Mucosa of rectum (tissue), 2 donors: ENCODE data around the gene GRK5.
"Not testable (repeated sequence)": the region's sequence is repeated elsewhere in the genome, so short reads cannot be mapped to it uniquely, and the experiment has no call there.

Experiments
- H3K27ac ChIP-seq, 2 donors: one replicate each; pipeline ENCODE4 v1.7.0; 2013; ENCODE audit warnings: inconsistent platforms in 2 of 2, low read depth in 2 of 2, low read length in 2 of 2
- H3K27me3 ChIP-seq, 2 donors: one replicate each; pipeline ENCODE4 v1.7.0; 2013; ENCODE audit warnings: low read length in 2 of 2; ENCODE audit not compliant: control insufficient read depth in 2 of 2, insufficient read depth in 2 of 2
- H3K36me3 ChIP-seq, 2 donors: one replicate each; pipeline ENCODE4 v1.7.0; 2013; ENCODE audit warnings: low read length in 2 of 2; ENCODE audit not compliant: control insufficient read depth in 2 of 2, insufficient read depth in 2 of 2
- H3K4me1 ChIP-seq, 2 donors: one replicate each; pipeline ENCODE4 v1.7.0; 2013; ENCODE audit warnings: low read length in 2 of 2, mild to moderate bottlenecking in 1 of 2; ENCODE audit not compliant: control insufficient read depth in 2 of 2, insufficient read depth in 2 of 2
- H3K4me3 ChIP-seq, 2 donors: one replicate each; pipeline ENCODE4 v1.7.0; 2013; ENCODE audit warnings: low read length in 2 of 2
- H3K9ac ChIP-seq, 2 donors: one replicate each; pipeline ENCODE4 v1.7.0; 2013; ENCODE audit warnings: low read length in 2 of 2, low read depth in 1 of 2, mild to moderate bottlenecking in 1 of 2
- H3K9me3 ChIP-seq, 2 donors: one replicate each; pipeline ENCODE4 v1.7.0; 2013; ENCODE audit warnings: low read length in 2 of 2; ENCODE audit not compliant: control insufficient read depth in 2 of 2
- donor health status: healthy.
- donor health status: Normal muscosa, but diverticular disease.

Gene GRK5

DNA sequence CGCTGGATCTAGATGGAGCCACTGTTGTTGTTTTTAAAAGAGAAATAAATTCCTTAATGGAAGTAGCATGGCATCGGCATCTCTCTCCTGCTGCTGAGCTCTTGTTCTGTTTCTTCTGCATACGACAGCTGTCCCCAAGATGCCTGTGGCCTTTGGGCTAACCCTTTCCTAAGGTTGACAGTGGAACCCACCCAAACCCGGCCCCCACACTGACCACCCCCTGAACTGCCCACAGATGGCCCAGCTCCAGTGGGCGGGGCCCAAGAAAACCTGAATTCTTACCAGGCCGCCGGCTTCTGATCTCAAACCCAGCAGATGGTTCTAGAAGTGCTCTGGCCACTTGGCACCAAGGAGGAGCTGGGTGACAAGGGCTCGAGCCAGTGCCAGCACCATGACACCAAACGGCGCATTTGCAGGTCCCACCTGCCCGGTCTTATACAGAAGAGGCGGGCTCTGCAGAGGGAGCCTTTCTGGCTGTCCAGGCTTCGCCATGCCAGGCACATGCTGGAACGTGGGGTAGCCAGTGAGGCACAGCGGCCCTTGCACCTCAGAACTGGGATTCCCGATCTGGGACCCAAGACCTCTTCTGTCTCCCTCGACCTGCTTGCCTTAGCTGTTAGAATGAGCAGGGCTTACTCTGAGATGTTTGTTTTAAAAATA is 252.4 kb downstream of the GRK5 start:
- H3K27ac ChIP-seq = no peak overlapping the region
- H3K4me1 ChIP-seq = no peaks in the 10 kb centered on the region
- no peak overlapping the region for H3K4me3 ChIP-seq
- no peaks in the 10 kb centered on the region for H3K9me3 ChIP-seq
- H3K27me3 ChIP-seq = no peaks in the 10 kb centered on the region
- no peak overlapping the region for H3K9ac ChIP-seq
- H3K36me3 ChIP-seq = no peaks in the 10 kb centered on the region

DNA sequence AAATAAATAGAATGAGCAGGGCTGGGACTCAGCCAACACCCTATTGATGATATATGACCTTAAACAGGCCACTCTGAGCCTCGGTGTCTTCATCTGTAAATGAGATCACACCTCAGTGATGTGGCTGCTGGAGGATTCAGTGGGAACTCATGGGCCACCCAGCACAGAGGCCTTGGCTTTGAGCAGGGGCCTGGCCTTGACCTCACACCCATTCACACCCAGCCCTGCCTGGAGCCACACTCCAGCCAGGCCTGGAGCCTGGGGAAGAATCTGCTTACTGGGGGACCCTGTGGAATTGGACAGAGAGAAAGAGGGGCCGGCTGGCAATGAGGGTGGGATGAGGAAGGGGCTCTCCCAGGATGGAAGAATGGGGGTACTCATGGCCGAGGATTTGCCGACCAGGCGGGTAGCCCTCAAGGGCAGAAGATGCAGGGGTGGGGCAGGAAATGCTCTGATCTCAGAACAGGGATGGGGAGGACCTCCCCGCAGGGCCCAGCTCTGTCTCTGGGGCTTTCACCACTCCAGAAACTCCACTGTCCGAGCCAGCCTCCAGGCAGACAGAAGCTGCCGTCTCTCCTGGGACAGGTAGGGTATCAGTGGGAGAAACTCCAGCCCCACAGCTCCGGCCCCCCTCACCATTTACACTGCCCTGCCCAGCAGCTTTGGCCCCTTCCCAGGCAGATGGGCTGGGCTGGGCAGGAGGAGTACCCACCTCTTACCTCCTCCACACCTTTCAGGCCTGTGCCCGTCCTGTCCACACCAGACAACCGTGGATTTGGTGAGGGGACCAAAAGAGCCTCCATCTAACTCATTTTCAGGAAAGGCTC is 253.2 kb downstream of the GRK5 start:
- Histone ChIP-seq H3K9me3 (no peaks in the 10 kb centered on the region), H3K36me3 (no peaks in the 10 kb centered on the region), H3K27me3 (no peaks in the 10 kb centered on the region), H3K4me3 (no peak overlapping the region), H3K27ac (no peak overlapping the region), H3K4me1 (no peaks in the 10 kb centered on the region), H3K9ac (no peak overlapping the region)

DNA sequence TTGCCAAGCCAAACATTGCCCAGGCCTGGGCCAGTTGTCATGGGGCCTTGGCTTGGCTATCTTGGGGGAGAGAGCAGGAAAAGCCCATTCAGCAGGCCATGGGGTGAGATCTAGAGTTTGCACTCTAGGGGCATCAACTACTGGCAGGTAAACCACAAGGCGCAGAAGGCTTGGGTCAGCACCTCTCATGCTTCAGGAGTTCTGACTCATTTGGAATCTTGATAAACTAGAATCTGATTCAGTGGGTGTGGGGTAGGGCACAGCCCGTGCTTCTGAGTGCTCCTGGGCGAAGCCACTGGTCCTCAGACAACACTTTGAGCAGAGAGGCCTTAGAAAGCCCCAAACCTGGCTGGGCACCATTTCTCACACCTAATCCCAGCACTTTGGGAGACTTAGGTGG is 254.0 kb downstream of the GRK5 start:
- Histone ChIP-seq H3K36me3 (no peaks in the 10 kb centered on the region), H3K4me3 (no peak overlapping the region), H3K4me1 (no peaks in the 10 kb centered on the region), H3K9ac (no peak overlapping the region), H3K27ac (no peak overlapping the region), H3K9me3 (no peaks in the 10 kb centered on the region), H3K27me3 (no peaks in the 10 kb centered on the region)

DNA sequence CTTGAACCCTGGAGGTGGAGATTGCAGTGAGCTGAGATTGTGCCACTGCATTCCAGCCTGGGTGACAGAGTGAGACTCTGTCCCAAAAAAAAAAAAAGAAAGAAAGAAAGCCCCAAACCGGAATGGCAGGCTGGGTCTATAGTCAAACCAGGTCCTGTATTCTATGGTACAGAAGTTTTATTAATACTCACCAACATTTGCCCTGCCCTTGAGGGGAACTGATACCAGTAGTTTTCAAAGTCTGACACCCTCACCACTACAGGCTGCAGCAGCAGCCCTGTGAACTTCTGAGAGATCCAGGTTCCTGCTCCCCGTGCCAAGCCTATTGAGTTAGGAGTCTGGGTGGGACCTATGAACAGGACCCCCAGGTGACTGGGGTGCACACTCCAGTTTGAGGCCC is 254.6 kb downstream of the GRK5 start:
- H3K36me3 ChIP-seq = no peaks in the 10 kb centered on the region
- H3K9ac ChIP-seq = no peak overlapping the region
- H3K4me1 ChIP-seq = no peaks in the 10 kb centered on the region
- no peaks in the 10 kb centered on the region for H3K27me3 ChIP-seq
- no peak overlapping the region for H3K4me3 ChIP-seq
- H3K9me3 ChIP-seq = no peaks in the 10 kb centered on the region
- no peak overlapping the region for H3K27ac ChIP-seq

DNA sequence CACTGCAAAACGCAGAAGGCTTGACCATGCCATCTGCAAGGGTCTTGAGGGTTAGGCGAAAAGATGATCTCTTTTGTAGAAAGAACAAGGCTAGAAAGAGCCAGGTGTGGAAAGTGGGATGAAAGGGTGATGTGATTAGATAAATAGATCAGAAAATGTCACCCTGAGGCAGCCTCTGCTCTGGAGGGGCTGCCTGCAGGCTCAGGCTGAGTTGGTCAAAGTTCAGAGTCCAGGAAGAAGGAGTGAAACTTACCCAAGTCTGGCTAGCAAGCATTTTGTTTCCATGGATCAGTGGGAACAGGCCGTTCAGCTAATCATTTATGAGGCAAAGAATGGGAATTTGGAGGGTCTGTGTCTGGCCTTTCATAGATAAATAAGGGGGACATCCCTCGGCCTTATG is 255.4 kb downstream of the GRK5 start:
- H3K9me3 ChIP-seq = no peaks in the 10 kb centered on the region
- no peaks in the 10 kb centered on the region for H3K36me3 ChIP-seq
- H3K4me3 ChIP-seq = no peak overlapping the region

DNA sequence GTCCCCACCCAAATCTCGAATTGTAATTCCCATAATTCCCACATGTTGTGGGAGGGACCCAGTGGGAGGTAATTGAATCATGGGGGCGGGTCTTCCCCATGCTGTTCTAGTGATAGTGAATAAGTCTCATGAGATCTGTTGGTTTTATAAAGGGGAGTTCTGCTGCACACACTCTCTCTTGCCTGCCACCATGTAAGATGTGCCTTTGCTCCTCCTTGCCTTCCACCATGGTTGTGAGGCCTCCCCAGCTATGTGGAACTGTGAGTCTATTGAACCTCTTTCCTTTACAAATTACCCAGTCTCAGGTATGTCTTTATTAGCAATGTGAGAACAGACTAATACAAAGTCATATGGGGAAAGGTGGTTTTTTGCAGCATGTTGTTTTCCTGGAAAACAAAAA is 255.8 kb downstream of the GRK5 start:
- not testable (repeated sequence) for H3K9me3 ChIP-seq, H3K4me3 ChIP-seq, H3K36me3 ChIP-seq, H3K4me1 ChIP-seq, H3K27me3 ChIP-seq, H3K9ac ChIP-seq, H3K27ac ChIP-seq

More for the DNA sequence above, 255.4 kb downstream of the GRK5 start:
- no peak overlapping the region for H3K9ac ChIP-seq
- H3K4me1 ChIP-seq = no peaks in the 10 kb centered on the region
- H3K27ac ChIP-seq = no peak overlapping the region
- H3K27me3 ChIP-seq = no peaks in the 10 kb centered on the region

DNA sequence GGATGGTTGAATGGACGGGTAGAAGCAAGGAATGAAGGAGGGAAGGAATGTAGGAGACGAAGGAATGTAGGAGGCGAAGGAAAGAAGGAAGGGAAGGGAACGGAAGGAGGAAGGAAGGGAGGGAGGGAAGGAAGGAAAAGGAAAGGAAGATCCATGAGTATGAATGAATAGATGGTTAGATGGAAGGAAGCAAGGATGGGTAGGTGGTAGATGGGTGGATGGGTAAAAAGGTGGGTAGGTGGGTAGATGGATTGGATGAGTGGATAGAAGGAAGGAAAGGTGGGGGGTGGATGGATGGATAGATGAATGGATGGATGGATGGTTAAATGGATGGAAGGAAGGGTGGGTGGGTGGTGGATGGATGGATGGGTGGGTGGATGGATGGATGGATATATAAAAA is 257.7 kb downstream of the GRK5 start:
- H3K9ac ChIP-seq = no peak overlapping the region
- H3K4me1 ChIP-seq = no peaks in the 10 kb centered on the region
- no peaks in the 10 kb centered on the region for H3K27me3 ChIP-seq
- no peak overlapping the region for H3K4me3 ChIP-seq
- no peak overlapping the region for H3K27ac ChIP-seq
- H3K36me3 ChIP-seq = no peaks in the 10 kb centered on the region
- H3K9me3 ChIP-seq = no peaks in the 10 kb centered on the region

DNA sequence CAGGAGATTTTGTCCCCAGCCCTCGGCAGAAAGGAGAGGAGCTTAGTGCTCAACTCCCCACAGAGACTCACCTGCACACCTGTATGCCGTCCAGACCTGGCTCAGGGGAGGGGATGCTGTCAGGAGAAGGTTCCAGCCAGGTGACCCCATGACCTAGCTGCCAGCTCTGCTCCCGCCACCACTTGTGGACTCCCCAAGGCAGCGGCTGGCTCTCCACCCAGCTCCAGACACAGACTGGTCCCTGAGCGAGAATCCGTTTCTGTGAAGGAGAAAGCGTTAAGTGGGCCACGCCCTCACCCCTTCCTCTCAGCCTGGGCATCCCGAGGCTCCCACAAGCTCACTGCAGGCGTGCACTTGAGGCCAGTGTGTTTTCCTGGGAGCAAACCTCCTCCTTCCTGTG is 258.7 kb downstream of the GRK5 start:
- Histone ChIP-seq H3K4me3 (no peak overlapping the region), H3K27ac (no peak overlapping the region), H3K4me1 (no peaks in the 10 kb centered on the region), H3K9ac (no peak overlapping the region), H3K27me3 (no peaks in the 10 kb centered on the region), H3K9me3 (no peaks in the 10 kb centered on the region), H3K36me3 (no peaks in the 10 kb centered on the region)

DNA sequence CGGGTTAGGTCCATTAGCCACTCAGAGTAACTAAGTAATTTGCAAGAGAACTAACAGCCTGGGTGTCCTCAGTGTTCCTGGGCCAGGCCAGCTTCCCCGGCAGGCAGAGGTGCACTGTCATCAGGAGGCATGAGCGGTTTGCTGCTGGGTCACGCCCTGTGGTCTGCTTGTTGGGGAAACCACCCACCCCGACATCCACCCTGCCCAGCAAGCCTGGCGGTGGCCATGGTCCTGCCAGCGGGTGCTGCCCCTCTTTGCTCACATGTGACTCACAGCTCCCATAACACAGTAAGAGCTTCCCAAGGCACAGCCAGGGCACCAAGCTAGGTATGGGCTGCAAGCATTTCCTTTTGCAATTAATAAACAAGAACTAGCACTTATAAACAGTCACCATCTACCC is 259.3 kb downstream of the GRK5 start:
- H3K4me3 ChIP-seq = no peak overlapping the region
- no peaks in the 10 kb centered on the region for H3K36me3 ChIP-seq
- H3K27me3 ChIP-seq = no peaks in the 10 kb centered on the region
- no peak overlapping the region for H3K27ac ChIP-seq
- H3K9ac ChIP-seq = no peak overlapping the region
- H3K9me3 ChIP-seq = no peaks in the 10 kb centered on the region
- H3K4me1 ChIP-seq = no peaks in the 10 kb centered on the region

DNA sequence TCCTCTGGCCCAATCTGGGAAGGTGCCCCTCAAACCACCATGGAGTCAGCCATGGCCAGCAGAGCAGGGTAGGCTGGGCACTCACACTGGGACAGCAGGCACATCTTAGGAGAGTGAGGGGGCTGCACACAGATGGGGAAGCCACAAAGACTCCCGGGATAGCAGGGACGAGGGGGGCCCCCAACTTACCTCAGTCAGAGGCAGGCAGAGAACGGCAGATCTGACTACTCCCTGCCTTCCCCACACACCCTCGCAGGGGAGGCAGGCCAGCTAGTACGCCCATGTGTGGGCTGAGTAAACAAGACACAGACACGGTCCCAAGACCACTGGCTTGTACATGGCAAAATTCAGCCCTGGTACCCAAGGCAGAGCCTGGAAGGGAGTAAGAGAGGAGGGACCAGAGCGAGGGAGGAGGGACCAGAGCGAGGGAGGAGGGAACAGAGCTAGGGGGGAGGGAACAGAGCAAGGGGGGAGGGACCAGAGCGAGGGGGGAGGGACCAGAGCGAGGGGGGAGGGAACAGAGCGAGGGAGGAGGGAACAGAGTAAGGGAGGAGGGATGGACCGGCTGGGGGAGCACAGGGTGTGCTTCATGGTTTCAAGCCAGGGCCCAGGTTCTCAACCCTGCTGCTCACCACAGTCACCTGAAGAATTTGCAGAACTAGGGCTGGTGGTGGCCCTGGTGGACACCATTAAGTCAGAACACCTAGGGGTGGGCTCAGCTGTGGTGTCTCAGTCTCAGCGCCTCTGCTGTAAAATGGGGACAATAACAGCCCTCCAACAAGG is 261.4 kb downstream of the GRK5 start:
- Histone ChIP-seq H3K4me1 (no peaks in the 10 kb centered on the region), H3K27me3 (no peaks in the 10 kb centered on the region), H3K27ac (no peak overlapping the region), H3K9ac (no peak overlapping the region), H3K9me3 (no peaks in the 10 kb centered on the region), H3K36me3 (no peaks in the 10 kb centered on the region), H3K4me3 (no peak overlapping the region)
